Activated naive CD4-positive, alpha-beta T cell treated with anti-CD3 and anti-CD28 coated beads, Interleukin-2, amount 10 ng/mL, durations not matched to agents 7 days and 5 days (primary cell): ENCODE data around the gene ARTN.

Experiments
- CTCF ChIA-PET: fragments of 350-600 bp; sonication (Branson Sonifier 250); formaldehyde crosslinking; loops from one replicate; lab custom pipeline; 2021; ENCODE audit warnings: antibody characterized with exemption; lab: Charles Lee
- DNase-seq: peaks from one replicate; pipeline ENCODE4 v3.0.0-alpha.2; 2020
- H3K27ac Mint-ChIP-seq: one replicate; pipeline ENCODE4 v1.8.0; 2021; ENCODE audit warnings: mild to moderate bottlenecking, moderate library complexity, mixed read lengths
- H3K27me3 Mint-ChIP-seq: one replicate; pipeline ENCODE4 v1.8.0; 2021; ENCODE audit warnings: mild to moderate bottlenecking, mixed read lengths
- H3K36me3 Mint-ChIP-seq: one replicate; pipeline ENCODE4 v1.8.0; 2021; ENCODE audit warnings: mixed read lengths
- H3K4me1 Mint-ChIP-seq: one replicate; pipeline ENCODE4 v1.8.0; 2021; ENCODE audit warnings: mixed read lengths
- H3K4me3 Mint-ChIP-seq: one replicate; pipeline ENCODE4 v1.8.0; 2021; ENCODE audit warnings: mild to moderate bottlenecking, moderate library complexity, mixed read lengths
- H3K9me3 Mint-ChIP-seq: one replicate; pipeline ENCODE4 v1.8.0; 2021; ENCODE audit warnings: mixed read lengths

ARTN gene

GRCh38 chr1:43946236-43947060, 12.8 kb downstream of the ARTN start, which contains the start of gene IPO13:
Gene IPO13, plus strand, starts transcription at chr1:43946950. Its CDS starts 651 bp downstream, at chr1:43947601.
- DNase-seq: peak; percentile 96
- H3K4me3 Mint-ChIP-seq: peak within 1 kb of the TSS; percentile 92

DNA sequence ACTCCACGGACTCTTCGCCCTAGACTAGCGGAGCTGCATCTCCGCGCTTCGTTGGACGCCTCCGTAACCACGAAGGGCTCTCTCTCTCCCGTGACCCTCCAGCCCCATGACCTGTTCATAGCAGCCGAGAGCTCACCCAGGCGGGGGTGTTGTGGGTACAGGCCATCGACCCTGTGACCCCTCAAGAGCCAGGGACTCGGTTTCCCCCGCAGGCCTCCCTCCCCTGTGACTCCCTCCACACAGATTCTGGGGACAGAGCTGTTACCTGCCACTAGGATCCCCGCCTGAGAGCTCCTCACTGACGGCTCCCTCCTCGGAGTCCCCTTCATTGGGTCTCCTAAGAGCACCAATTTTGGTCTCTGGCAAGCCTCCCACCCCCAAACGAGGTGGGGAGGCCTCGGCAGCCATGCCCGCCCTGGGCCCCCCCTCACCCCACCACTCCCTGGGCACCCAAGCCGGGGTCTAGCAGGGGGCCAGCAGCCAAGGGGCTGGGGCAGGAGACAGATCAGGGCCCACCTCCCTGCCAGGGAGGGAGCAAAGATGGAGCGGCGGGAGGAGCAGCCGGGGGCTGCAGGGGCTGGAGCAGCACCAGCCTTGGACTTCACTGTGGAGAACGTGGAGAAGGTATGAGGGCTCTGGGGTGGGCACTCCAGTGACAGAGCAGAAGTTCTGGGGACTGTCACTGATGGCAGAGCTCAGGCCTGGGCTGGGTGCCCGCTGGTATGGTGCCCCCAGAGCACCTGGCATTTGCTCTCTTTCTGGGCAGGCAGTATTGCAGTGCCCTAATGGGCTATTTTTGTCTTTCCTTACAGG, 13.7 kb downstream of the ARTN start:
- peaks cover 48% of the 10 kb centered on the region for H3K4me1 Mint-ChIP-seq
- H3K9me3 Mint-ChIP-seq: no peaks in the 10 kb centered on the region
- CTCF ChIA-PET: interaction anchor here (0.7 to 9.3 kb wide), 6 partner anchors 9 to 184 kb away, joined by 3 to 105 read pairs (median 4); partner anchors contain the start of gene ARTN
- peaks cover 12% of the 10 kb centered on the region for H3K36me3 Mint-ChIP-seq
- peak overlapping the region; percentile 91 for H3K27ac Mint-ChIP-seq
- no peak for DNase-seq
- no peaks in the 10 kb centered on the region for H3K27me3 Mint-ChIP-seq
- H3K4me3 Mint-ChIP-seq: peak overlapping the region; percentile 92

More at GRCh38 chr1:43946236-43947060, 12.8 kb downstream of the ARTN start, which contains the start of gene IPO13:
- CTCF ChIA-PET: interaction anchor here (0.7 to 9.3 kb wide), 7 partner anchors 10 to 182 kb away, joined by 3 to 105 read pairs (median 4); partner anchors contain the start of gene ARTN
- peaks cover 48% of the 10 kb centered on the region for H3K4me1 Mint-ChIP-seq
- peaks cover 12% of the 10 kb centered on the region for H3K36me3 Mint-ChIP-seq
- peak within 1 kb of the TSS; percentile 91 for H3K27ac Mint-ChIP-seq
- no peaks in the 10 kb centered on the region for H3K9me3 Mint-ChIP-seq
- H3K27me3 Mint-ChIP-seq: no peaks in the 10 kb centered on the region

GRCh38 chr1:43947874-43948437, 14.4 kb downstream of the ARTN start:
- Mint-ChIP-seq H3K9me3 (no peaks in the 10 kb centered on the region), H3K36me3 (peaks cover 12% of the 10 kb centered on the region), H3K27ac (peak overlapping the region; percentile 91), H3K4me3 (peak overlapping the region; percentile 92), H3K4me1 (peaks cover 45% of the 10 kb centered on the region), H3K27me3 (no peaks in the 10 kb centered on the region)
- no peak for DNase-seq
- CTCF ChIA-PET: interaction anchor here (0.8 to 9.3 kb wide), 3 partner anchors 13 to 185 kb away, joined by 4 to 105 read pairs (median 5); partner anchors contain the start of gene ARTN

DNA sequence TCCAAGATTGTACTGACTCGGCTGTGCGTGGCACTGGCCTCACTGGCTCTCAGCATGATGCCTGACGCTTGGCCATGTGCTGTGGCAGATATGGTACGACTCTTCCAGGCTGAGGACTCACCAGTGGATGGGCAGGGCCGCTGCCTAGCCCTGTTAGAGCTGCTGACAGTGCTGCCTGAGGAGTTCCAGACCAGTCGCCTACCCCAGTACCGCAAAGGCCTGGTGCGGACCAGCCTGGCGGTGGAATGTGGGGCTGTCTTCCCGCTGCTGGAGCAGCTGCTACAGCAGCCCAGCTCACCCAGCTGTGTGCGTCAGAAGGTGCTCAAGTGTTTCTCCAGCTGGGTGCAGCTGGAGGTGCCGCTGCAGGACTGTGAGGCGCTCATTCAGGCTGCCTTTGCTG, 16.1 kb downstream of the ARTN start:
- H3K4me1 Mint-ChIP-seq: peaks cover 39% of the 10 kb centered on the region
- DNase-seq: no peak

GRCh38 chr1:43951021-43951985, 17.7 kb downstream of the ARTN start:
- Mint-ChIP-seq H3K27me3 (no peaks in the 10 kb centered on the region), H3K4me3 (no peak overlapping the region), H3K9me3 (no peaks in the 10 kb centered on the region), H3K4me1 (peaks cover 24% of the 10 kb centered on the region), H3K36me3 (peaks cover 10% of the 10 kb centered on the region), H3K27ac (no peak overlapping the region)
- DNase-seq: no peak
- CTCF ChIA-PET: interaction anchor here (0.6 to 9.3 kb wide), 3 partner anchors 17 to 188 kb away, joined by 3 to 105 read pairs (median 8); partner anchors contain the start of gene ARTN

More for the DNA sequence above, 16.1 kb downstream of the ARTN start:
- CTCF ChIA-PET: interaction anchor here (1.2 to 9.3 kb wide), 3 partner anchors 15 to 186 kb away, joined by 5 to 105 read pairs (median 8); partner anchors contain the start of gene ARTN
- H3K4me3 Mint-ChIP-seq: no peak overlapping the region
- H3K27ac Mint-ChIP-seq: no peak overlapping the region
- H3K9me3 Mint-ChIP-seq: no peaks in the 10 kb centered on the region
- no peaks in the 10 kb centered on the region for H3K27me3 Mint-ChIP-seq
- peaks cover 12% of the 10 kb centered on the region for H3K36me3 Mint-ChIP-seq

- H3K4me3 Mint-ChIP-seq: no peak overlapping the region
- CTCF ChIA-PET: interaction anchor here (1.2 kb wide), 1 partner anchor 84 kb away, joined by 4 read pairs; no protein-coding TSS in a partner anchor
- DNase-seq: no peak
- H3K27me3 Mint-ChIP-seq: no peaks in the 10 kb centered on the region
- no peak overlapping the region for H3K27ac Mint-ChIP-seq
- no peaks in the 10 kb centered on the region for H3K9me3 Mint-ChIP-seq
- H3K36me3 Mint-ChIP-seq: peaks cover 12% of the 10 kb centered on the region
- peaks cover 17% of the 10 kb centered on the region for H3K4me1 Mint-ChIP-seq
These were observed 19.2 kb downstream of the ARTN start for GRCh38 chr1:43952731-43953346.

GRCh38 chr1:43953361-43953760, 19.8 kb downstream of the ARTN start:
- H3K36me3 Mint-ChIP-seq: peaks cover 14% of the 10 kb centered on the region
- no peak overlapping the region for H3K27ac Mint-ChIP-seq
- no peak for DNase-seq
- peaks cover 12% of the 10 kb centered on the region for H3K4me1 Mint-ChIP-seq
- H3K4me3 Mint-ChIP-seq: no peak overlapping the region
- no peaks in the 10 kb centered on the region for H3K9me3 Mint-ChIP-seq
- no peaks in the 10 kb centered on the region for H3K27me3 Mint-ChIP-seq
- CTCF ChIA-PET: interaction anchor here (1.2 to 2.9 kb wide), 2 partner anchors 19 to 83 kb away, joined by 4 to 15 read pairs; no protein-coding TSS in a partner anchor

DNA sequence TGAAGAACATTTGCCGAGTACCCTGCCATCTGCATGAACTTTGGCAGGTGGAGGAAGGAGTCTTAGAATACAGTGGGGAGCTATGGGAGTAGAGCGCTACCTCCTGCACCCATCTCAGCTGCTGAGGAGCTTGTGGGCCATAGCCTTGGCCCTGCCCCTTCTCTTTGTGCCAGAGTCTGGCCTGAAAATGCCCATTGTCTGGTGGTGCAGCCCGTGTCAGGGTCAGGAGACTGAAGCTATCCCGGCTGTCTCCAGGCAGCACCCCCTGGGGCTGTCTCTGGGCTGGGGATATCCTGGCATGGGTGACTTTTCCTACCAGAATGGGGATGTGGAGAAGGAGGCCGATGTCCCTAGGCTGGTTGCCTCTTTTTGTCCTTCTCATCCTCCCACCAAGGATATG, 20.4 kb downstream of the ARTN start:
- Mint-ChIP-seq H3K4me3 (no peak overlapping the region), H3K27me3 (no peaks in the 10 kb centered on the region), H3K27ac (no peak overlapping the region), H3K36me3 (peaks cover 17% of the 10 kb centered on the region), H3K9me3 (no peaks in the 10 kb centered on the region), H3K4me1 (peaks cover 7% of the 10 kb centered on the region)
- DNase-seq: no peak
- CTCF ChIA-PET: interaction anchor here (1.2 to 2.9 kb wide), 2 partner anchors 19 to 83 kb away, joined by 4 to 15 read pairs; no protein-coding TSS in a partner anchor

DNA sequence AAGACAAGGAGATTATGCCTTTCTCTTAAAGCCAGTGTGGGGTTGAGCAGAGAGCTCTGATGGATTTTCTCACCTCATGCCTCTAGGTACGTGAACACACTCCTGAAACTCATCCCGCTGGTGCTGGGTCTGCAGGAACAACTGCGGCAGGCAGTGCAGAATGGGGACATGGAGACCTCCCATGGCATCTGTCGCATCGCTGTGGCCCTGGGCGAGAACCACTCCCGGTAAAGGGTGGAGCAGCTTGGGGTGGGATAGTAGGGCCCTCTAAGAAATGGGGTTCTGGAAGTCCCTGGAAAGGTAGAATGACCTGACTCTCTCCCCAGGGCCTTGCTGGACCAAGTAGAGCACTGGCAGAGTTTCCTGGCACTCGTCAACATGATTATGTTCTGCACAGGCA, 22.6 kb downstream of the ARTN start:
- no peaks in the 10 kb centered on the region for H3K4me1 Mint-ChIP-seq
- CTCF ChIA-PET: interaction anchor here (1.2 to 2.9 kb wide), 3 partner anchors 10 to 22 kb away, joined by 3 to 15 read pairs (median 5); partner anchors contain the start of gene IPO13
- H3K4me3 Mint-ChIP-seq: no peak overlapping the region
- H3K36me3 Mint-ChIP-seq: peaks cover 9% of the 10 kb centered on the region
- DNase-seq: no peak
- H3K27me3 Mint-ChIP-seq: no peaks in the 10 kb centered on the region
- no peak overlapping the region for H3K27ac Mint-ChIP-seq
- H3K9me3 Mint-ChIP-seq: no peaks in the 10 kb centered on the region

GRCh38 chr1:43957407-43958040, 23.9 kb downstream of the ARTN start:
- Mint-ChIP-seq H3K36me3 (peaks cover 13% of the 10 kb centered on the region), H3K27ac (no peak overlapping the region), H3K4me1 (no peaks in the 10 kb centered on the region), H3K9me3 (no peaks in the 10 kb centered on the region), H3K4me3 (no peak overlapping the region), H3K27me3 (no peaks in the 10 kb centered on the region)
- CTCF ChIA-PET: interaction anchor here (2.1 kb wide), 1 partner anchor 23 kb away, joined by 5 read pairs; no protein-coding TSS in a partner anchor
- DNase-seq: no peak

DNA sequence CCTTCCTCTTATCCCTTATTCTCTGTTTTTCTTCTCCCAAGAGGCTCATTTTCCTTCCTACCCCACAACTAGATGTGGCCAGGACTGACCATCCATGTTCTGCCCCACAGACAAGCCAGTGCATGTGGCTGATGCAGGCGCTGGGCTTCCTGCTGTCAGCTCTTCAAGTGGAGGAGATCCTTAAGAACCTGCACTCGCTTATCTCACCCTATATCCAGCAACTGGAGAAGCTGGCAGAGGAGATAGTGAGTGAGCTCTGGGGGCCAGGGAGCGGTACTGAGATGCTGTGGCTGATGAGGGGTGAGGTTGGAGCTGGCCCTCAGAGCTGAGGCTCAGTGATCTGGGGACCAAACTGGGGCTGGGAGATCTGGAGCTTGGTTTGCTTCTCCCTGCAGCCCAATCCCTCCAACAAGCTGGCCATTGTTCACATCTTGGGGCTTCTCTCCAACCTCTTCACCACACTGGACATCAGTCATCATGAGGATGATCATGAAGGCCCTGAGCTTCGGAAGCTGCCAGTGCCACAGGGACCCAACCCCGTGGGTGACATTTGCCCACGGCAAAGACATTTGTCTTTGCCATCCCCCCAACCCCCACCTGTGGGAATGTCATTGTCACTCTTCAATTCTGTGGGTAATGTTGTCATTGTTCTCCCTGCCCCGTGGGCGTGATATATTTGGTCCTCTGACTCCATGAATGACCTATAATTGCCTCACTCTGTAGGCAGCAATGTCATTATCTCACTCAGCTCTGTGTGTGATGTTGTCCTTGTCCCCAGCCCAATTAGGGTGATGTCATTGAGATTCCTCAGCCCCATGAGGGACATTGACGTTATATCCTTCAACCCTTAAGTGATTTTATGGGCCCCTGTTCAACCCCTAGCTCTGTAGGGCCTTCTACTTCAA, 25.0 kb downstream of the ARTN start:
- no peaks in the 10 kb centered on the region for H3K27me3 Mint-ChIP-seq
- no peaks in the 10 kb centered on the region for H3K4me1 Mint-ChIP-seq
- H3K4me3 Mint-ChIP-seq: no peak overlapping the region
- H3K9me3 Mint-ChIP-seq: no peaks in the 10 kb centered on the region
- no peak overlapping the region for H3K27ac Mint-ChIP-seq
- H3K36me3 Mint-ChIP-seq: peaks cover 14% of the 10 kb centered on the region
- CTCF ChIA-PET: interaction anchor here (0.8 to 2.1 kb wide), 4 partner anchors 12 to 195 kb away, joined by 3 to 5 read pairs (median 4); partner anchors contain the start of gene DPH2
- DNase-seq: no peak
